ENCODE data around the gene IRF9.

The IRF9 gene

GRCh38 chr14:24178399-24179178 lies 17.5 kb downstream of the IRF9 start:
- no peak for DNase-seq (ENCODE audit: low spot score)

- no peak for DNase-seq (ENCODE audit: low spot score)
Measured at GRCh38 chr14:24179294-24179960, 18.4 kb downstream of the IRF9 start.

GRCh38 chr14:24179961-24180796 lies 19.1 kb downstream of the IRF9 start:
- DNase-seq (ENCODE audit: low spot score) = peak; percentile 44

GRCh38 chr14:24181371-24182077 lies 20.5 kb downstream of the IRF9 start:
- DNase-seq (ENCODE audit: low spot score) = no peak

- DNase-seq (ENCODE audit: low spot score) = no peak
Measured at GRCh38 chr14:24182110-24182882, 21.2 kb downstream of the IRF9 start.

- no peak for DNase-seq (ENCODE audit: low spot score)
Measured at GRCh38 chr14:24183014-24183481, 22.0 kb downstream of the IRF9 start.

- no peak for DNase-seq (ENCODE audit: low spot score)
Measured at GRCh38 chr14:24184104-24184970, 23.3 kb downstream of the IRF9 start.

- DNase-seq (ENCODE audit: low spot score) = no peak
Measured at GRCh38 chr14:24185026-24185425, 24.0 kb downstream of the IRF9 start.

GRCh38 chr14:24185741-24186140 lies 24.7 kb downstream of the IRF9 start:
- no peak for DNase-seq (ENCODE audit: low spot score)

- DNase-seq (ENCODE audit: low spot score) = no peak
Measured at GRCh38 chr14:24186831-24187538, 25.9 kb downstream of the IRF9 start.

GRCh38 chr14:24187539-24187915 lies 26.5 kb downstream of the IRF9 start:
- DNase-seq (ENCODE audit: low spot score) = no peak

- peak; percentile 97 for DNase-seq (ENCODE audit: low spot score)
Measured at GRCh38 chr14:24188251-24189058, 27.4 kb downstream of the IRF9 start, which contains the start of gene IPO4. IPO4 (minus strand) TSS chr14:24188816; CDS start chr14:24188787, 29 bp downstream.

- DNase-seq (ENCODE audit: low spot score) = no peak
Measured at GRCh38 chr14:24189059-24189375, 28.0 kb downstream of the IRF9 start.

- no peak for DNase-seq (ENCODE audit: low spot score)
Measured at GRCh38 chr14:24189460-24189859, 28.4 kb downstream of the IRF9 start.

GRCh38 chr14:24190416-24190815 lies 29.4 kb downstream of the IRF9 start:
- no peak for DNase-seq (ENCODE audit: low spot score)

- DNase-seq (ENCODE audit: low spot score) = no peak
Measured at GRCh38 chr14:24192933-24193332, 31.9 kb downstream of the IRF9 start.

GRCh38 chr14:24194186-24194872 lies 33.3 kb downstream of the IRF9 start:
- peak; percentile 18 for DNase-seq (ENCODE audit: low spot score)

- DNase-seq (ENCODE audit: low spot score) = no peak
Measured at GRCh38 chr14:24194873-24195185, 33.8 kb downstream of the IRF9 start.
